ENCODE results near the gene TCAP.
A peak's percentile ranks its signal among the peaks of the same experiment; 100 is the strongest.

Gene TCAP

GRCh38 chr17:39700148-39700987 is 35.2 kb downstream of the TCAP start:
- TF ChIP-seq ZBTB7A (IDR thresholded peaks at IDR 0.05; ENCODE audit: low read depth) (peak; percentile 85), RAD21 (IDR thresholded peaks at IDR 0.05; ENCODE audit: low read depth) (no peak), MAX (IDR thresholded peaks at IDR 0.05) (peak; percentile 32; the same call in 1 of the 2 replicates)

- TF ChIP-seq NFIC (IDR thresholded peaks at IDR 0.05) (no peak), CEBPB (IDR thresholded peaks at IDR 0.05) (no peak), REST (IDR thresholded peaks at IDR 0.05; ENCODE audit: low read depth) (no peak), USF1 (IDR thresholded peaks at IDR 0.05) (no peak), RAD21 (IDR thresholded peaks at IDR 0.05; ENCODE audit: low read depth) (no peak), FOXM1 (IDR thresholded peaks at IDR 0.05; ENCODE audit: borderline replicate concordance, low read depth) (no peak), CREB1 (IDR thresholded peaks at IDR 0.05; ENCODE audit: low read depth) (no peak), MAX (IDR thresholded peaks at IDR 0.05) (no peak), TEAD4 (IDR thresholded peaks at IDR 0.05) (no peak), TAF1 (IDR thresholded peaks at IDR 0.05; ENCODE audit: low read depth) (no peak), EP300 (IDR thresholded peaks at IDR 0.05; ENCODE audit: borderline replicate concordance) (no peak), TCF12 (IDR thresholded peaks at IDR 0.05; ENCODE audit: low read depth) (no peak), EGR1 (IDR thresholded peaks at IDR 0.05) (no peak), ZBTB7A (IDR thresholded peaks at IDR 0.05; ENCODE audit: low read depth) (no peak), YY1 (IDR thresholded peaks at IDR 0.05; ENCODE audit: low read depth) (no peak)
Observed at GRCh38 chr17:39701012-39701783, 36.0 kb downstream of the TCAP start.

GRCh38 chr17:39701784-39702422 is 36.8 kb downstream of the TCAP start:
- no peak for TF ChIP-seq ZBTB7A (IDR thresholded peaks at IDR 0.05; ENCODE audit: low read depth)
- no peak for TF ChIP-seq FOXM1 (IDR thresholded peaks at IDR 0.05; ENCODE audit: borderline replicate concordance, low read depth)
- no peak for TF ChIP-seq TEAD4 (IDR thresholded peaks at IDR 0.05)
- no peak for TF ChIP-seq TAF1 (IDR thresholded peaks at IDR 0.05; ENCODE audit: low read depth)
- TF ChIP-seq USF1 (IDR thresholded peaks at IDR 0.05): no peak
- TF ChIP-seq EGR1 (IDR thresholded peaks at IDR 0.05): no peak
- TF ChIP-seq REST (IDR thresholded peaks at IDR 0.05; ENCODE audit: low read depth): no peak
- no peak for TF ChIP-seq TCF12 (IDR thresholded peaks at IDR 0.05; ENCODE audit: low read depth)
- TF ChIP-seq YY1 (IDR thresholded peaks at IDR 0.05; ENCODE audit: low read depth): no peak
- no peak for TF ChIP-seq CREB1 (IDR thresholded peaks at IDR 0.05; ENCODE audit: low read depth)
- TF ChIP-seq NFIC (IDR thresholded peaks at IDR 0.05): no peak
- TF ChIP-seq EP300 (IDR thresholded peaks at IDR 0.05; ENCODE audit: borderline replicate concordance): no peak
- TF ChIP-seq CEBPB (IDR thresholded peaks at IDR 0.05): no peak
- no peak for TF ChIP-seq MAX (IDR thresholded peaks at IDR 0.05)
- no peak for TF ChIP-seq RAD21 (IDR thresholded peaks at IDR 0.05; ENCODE audit: low read depth)

- TF ChIP-seq EGR1 (IDR thresholded peaks at IDR 0.05) (no peak), USF1 (IDR thresholded peaks at IDR 0.05) (no peak), NFIC (IDR thresholded peaks at IDR 0.05) (no peak), REST (IDR thresholded peaks at IDR 0.05; ENCODE audit: low read depth) (no peak), YY1 (IDR thresholded peaks at IDR 0.05; ENCODE audit: low read depth) (no peak), ZBTB7A (IDR thresholded peaks at IDR 0.05; ENCODE audit: low read depth) (no peak), RAD21 (IDR thresholded peaks at IDR 0.05; ENCODE audit: low read depth) (no peak), CREB1 (IDR thresholded peaks at IDR 0.05; ENCODE audit: low read depth) (no peak), CEBPB (IDR thresholded peaks at IDR 0.05) (no peak), TEAD4 (IDR thresholded peaks at IDR 0.05) (no peak), TAF1 (IDR thresholded peaks at IDR 0.05; ENCODE audit: low read depth) (no peak), TCF12 (IDR thresholded peaks at IDR 0.05; ENCODE audit: low read depth) (no peak), FOXM1 (IDR thresholded peaks at IDR 0.05; ENCODE audit: borderline replicate concordance, low read depth) (no peak), EP300 (IDR thresholded peaks at IDR 0.05; ENCODE audit: borderline replicate concordance) (no peak)
Observed at GRCh38 chr17:39702901-39703893, 38.0 kb downstream of the TCAP start.
